HCT116 (cell line): Measurements from ENCODE around the gene RLBP1. TPM values are rescaled to one million over a fixed set of nuclear protein-coding genes. Genes with fewer than 3 reads are reported as not detected.

Experiments
- ATAC-seq: fragments of 200-7000 bp; cut with Tn5 transposase; 2 replicates; pipeline ENCODE4 v1.9.1; 2020; ENCODE audit warnings: mild to moderate bottlenecking, moderate library complexity
- BruUV-seq: library from RNA; stranded (reverse); fragments of 400-500 nt; replicated peaks from 2 replicates; lab custom pipeline; 2021; lab: Mats Ljungman, UMichigan
- CTCF ChIA-PET: fragments of 300-600 bp; sonication (Branson Sonifier 250); formaldehyde crosslinking; loops from one replicate; lab custom pipeline; 2021; ENCODE audit warnings: antibody characterized with exemption; lab: Charles Lee
- POLR2A ChIA-PET: fragments of 300-600, 350-600 bp; sonication (Branson Sonifier 250); formaldehyde crosslinking; loops from one replicate; lab custom pipeline; 2021; ENCODE audit warnings: antibody characterized with exemption; lab: Charles Lee
- RAD21 ChIA-PET, 2 experiments: fragments of 300-600 bp; sonication (Branson Sonifier 250); formaldehyde crosslinking; loops; one replicate each; lab custom pipeline; 2023; ENCODE audit warnings: low total read pairs in 2 of 2; ENCODE audit not compliant: uncharacterized antibody in 2 of 2, unreplicated experiment in 2 of 2, low non-redundant PET in 1 of 2; lab: Charles Lee
- DNase-seq: peaks from one replicate; pipeline ENCODE4 v3.0.0-alpha.2; 2010; ENCODE audit warnings: low read depth, low spot score
- H2AFZ ChIP-seq: fragments of 200-600 bp; shearing (Covaris generic), sonication (generic); 2 replicates; pipeline ENCODE4 v1.6.1; 2017; ENCODE audit warnings: low read depth, mixed run types, mixed read lengths, antibody characterized with exemption, low read length; ENCODE audit not compliant: poor library complexity, severe bottlenecking
- H3K27ac ChIP-seq: 2 replicates; pipeline ENCODE4 v1.5.1; 2012; ENCODE audit warnings: low read depth, low read length
- H3K27me3 ChIP-seq: fragments of 200-600 bp; sonication (generic); 2 replicates; pipeline ENCODE4 v1.6.1; 2016; ENCODE audit warnings: mixed run types, low read length, mixed read lengths; ENCODE audit not compliant: insufficient read depth
- H3K36me3 ChIP-seq, 2 experiments: fragments of 200-500 bp in 1 of 2; fragments of 200-600 bp in 1 of 2; sonication (Bioruptor generic) in 1 of 2; sonication (generic) in 1 of 2; 2 replicates each; pipeline versions ENCODE4 v1.5.1 to v1.6.1; 2014 to 2016; ENCODE audit warnings: low read length in 2 of 2, inconsistent platforms in 1 of 2, mixed read lengths in 1 of 2, mixed run types in 1 of 2; ENCODE audit not compliant: insufficient read depth in 2 of 2, control insufficient read depth in 1 of 2
- H3K4me1 ChIP-seq, 2 experiments: fragments of 200-600 bp in 1 of 2; sonication (generic) in 1 of 2; 2 replicates each; pipeline versions ENCODE4 v1.5.1 to v1.6.1; 2012 to 2017; ENCODE audit warnings: low read length in 2 of 2, inconsistent platforms in 1 of 2, mild to moderate bottlenecking in 1 of 2, mixed read lengths in 1 of 2, mixed run types in 1 of 2, moderate library complexity in 1 of 2; ENCODE audit not compliant: insufficient read depth in 2 of 2, control insufficient read depth in 1 of 2
- H3K4me2 ChIP-seq: fragments of 200-600 bp; sonication (generic); 2 replicates; pipeline ENCODE4 v1.6.1; 2017; ENCODE audit warnings: mixed run types, low read length, mixed read lengths
- H3K4me3 ChIP-seq, 2 experiments: fragments of 200-600 bp in 1 of 2; sonication (generic) in 1 of 2; replicated peaks in 1 of 2; 2 replicates each; pipeline ENCODE4 v1.5.1; 2011 to 2016; ENCODE audit warnings: low read length in 2 of 2, control low read depth in 1 of 2, low read depth in 1 of 2, mild to moderate bottlenecking in 1 of 2, mixed read lengths in 1 of 2, mixed run types in 1 of 2
- H3K79me2 ChIP-seq: fragments of 200-600 bp; sonication (generic); 2 replicates; pipeline ENCODE4 v1.6.1; 2017; ENCODE audit warnings: mild to moderate bottlenecking, mixed run types, low read length, moderate library complexity, mixed read lengths; ENCODE audit not compliant: insufficient read depth
- H3K9ac ChIP-seq: fragments of 200-600 bp; sonication (generic); 2 replicates; pipeline ENCODE4 v1.6.1; 2016; ENCODE audit warnings: low read length, mixed read lengths
- H3K9me2 ChIP-seq: fragments of 200-600 bp; sonication (generic), shearing (Covaris generic); 2 replicates; pipeline ENCODE4 v1.6.1; 2017; ENCODE audit warnings: mixed run types, mild to moderate bottlenecking, moderate library complexity; ENCODE audit not compliant: insufficient read depth
- H3K9me3 ChIP-seq, 2 experiments: fragments of 200-500 bp in 1 of 2; fragments of 200-600 bp in 1 of 2; sonication (Bioruptor generic) in 1 of 2; sonication (generic) in 1 of 2; 2 replicates each; pipeline ENCODE4 v1.6.1; 2014 to 2017; ENCODE audit warnings: low read length in 2 of 2, mixed read lengths in 2 of 2, inconsistent platforms in 1 of 2, low read depth in 1 of 2, mild to moderate bottlenecking in 1 of 2, mixed run types in 1 of 2, moderate library complexity in 1 of 2; ENCODE audit not compliant: control insufficient read depth in 1 of 2, insufficient read depth in 1 of 2
- H4K20me1 ChIP-seq: fragments of 200-600 bp; sonication (generic), shearing (Covaris generic); 2 replicates; pipeline ENCODE4 v1.6.1; 2017; ENCODE audit warnings: mixed run types, mild to moderate bottlenecking, moderate library complexity; ENCODE audit not compliant: insufficient read depth
- EZH2 ChIP-seq: fragments of 200-600 bp; sonication (generic); IDR thresholded peaks from 2 replicates; pipeline ENCODE4 v1.6.1; 2017; ENCODE audit warnings: antibody characterized with exemption, mixed run types
- EZH2phosphoT487 ChIP-seq: fragments of 200-600 bp; IDR thresholded peaks from 2 replicates; pipeline ENCODE4 v1.6.1; 2018; ENCODE audit warnings: antibody characterized with exemption, borderline replicate concordance
- SP1 ChIP-seq: IDR thresholded peaks from 2 replicates; pipeline ENCODE4 v1.6.1; 2012; ENCODE audit warnings: low read depth
- intact Hi-C: fragments of 100-400 bp; cut with micrococcal nuclease; formaldehyde crosslinking; loops from 2 replicates; pipeline ENCODE4 v1.10.0; 2022
- total RNA-seq: library from RNA; stranded (reverse); gene quantifications from one replicate; pipeline ENCODE4 v1.2.1, GENCODE V29; 2021; ENCODE audit not compliant: unreplicated experiment
- TF ChIP-seq, protein P1 (sequence below), 3 experiments: fragments of 200-600 bp in 1 of 3; sonication (generic) in 1 of 3; IDR thresholded peaks in 2 of 3; conservative IDR thresholded peaks in 1 of 3; 2 replicates each; pipeline ENCODE4 v1.5.1; 2012 to 2017; ENCODE audit warnings: low read depth in 2 of 3, low read length in 2 of 3, antibody characterized with exemption in 1 of 3, borderline replicate concordance in 1 of 3, control low read depth in 1 of 3, mild to moderate bottlenecking in 1 of 3, mixed read lengths in 1 of 3, mixed run types in 1 of 3, moderate library complexity in 1 of 3; ENCODE audit not compliant: insufficient read depth in 1 of 3

Gene RLBP1
- total RNA-seq, 1 experiment from 2014 or later: 0.12 TPM

DNA sequence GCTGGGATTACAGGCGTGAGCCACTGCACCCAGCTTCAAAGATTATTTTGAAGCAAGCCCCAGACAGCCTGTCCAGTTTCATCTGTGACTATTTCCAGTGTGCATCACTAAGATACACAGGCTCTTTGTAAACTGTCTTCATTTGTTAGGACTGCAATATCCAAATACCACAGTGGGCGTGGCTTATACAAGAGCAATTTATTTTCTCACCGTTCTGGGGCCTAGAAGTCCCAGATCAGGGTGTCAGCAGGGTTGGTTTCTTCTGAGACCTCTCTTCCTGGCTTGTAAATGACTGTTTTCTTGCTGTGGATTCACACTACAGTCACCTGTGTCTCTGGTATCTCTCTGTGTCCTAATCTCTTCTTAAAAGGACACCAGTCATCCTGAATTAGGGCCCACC lies 59.7 kb downstream of the RLBP1 start:
- TF ChIP-seq EZH2phosphoT487: no peak
- no peak for TF ChIP-seq SP1
- no peak for TF ChIP-seq EZH2
- TF ChIP-seq, protein P1, sequence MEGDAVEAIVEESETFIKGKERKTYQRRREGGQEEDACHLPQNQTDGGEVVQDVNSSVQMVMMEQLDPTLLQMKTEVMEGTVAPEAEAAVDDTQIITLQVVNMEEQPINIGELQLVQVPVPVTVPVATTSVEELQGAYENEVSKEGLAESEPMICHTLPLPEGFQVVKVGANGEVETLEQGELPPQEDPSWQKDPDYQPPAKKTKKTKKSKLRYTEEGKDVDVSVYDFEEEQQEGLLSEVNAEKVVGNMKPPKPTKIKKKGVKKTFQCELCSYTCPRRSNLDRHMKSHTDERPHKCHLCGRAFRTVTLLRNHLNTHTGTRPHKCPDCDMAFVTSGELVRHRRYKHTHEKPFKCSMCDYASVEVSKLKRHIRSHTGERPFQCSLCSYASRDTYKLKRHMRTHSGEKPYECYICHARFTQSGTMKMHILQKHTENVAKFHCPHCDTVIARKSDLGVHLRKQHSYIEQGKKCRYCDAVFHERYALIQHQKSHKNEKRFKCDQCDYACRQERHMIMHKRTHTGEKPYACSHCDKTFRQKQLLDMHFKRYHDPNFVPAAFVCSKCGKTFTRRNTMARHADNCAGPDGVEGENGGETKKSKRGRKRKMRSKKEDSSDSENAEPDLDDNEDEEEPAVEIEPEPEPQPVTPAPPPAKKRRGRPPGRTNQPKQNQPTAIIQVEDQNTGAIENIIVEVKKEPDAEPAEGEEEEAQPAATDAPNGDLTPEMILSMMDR (IDR thresholded peaks at IDR 0.05 in 2 of 3, conservative IDR thresholded peaks at IDR 0.05 in 1 of 3; ENCODE audit: borderline replicate concordance in 1 of 3, insufficient read depth in 1 of 3, low read depth in 2 of 3, low read length in 2 of 3): no peak
- Histone ChIP-seq H4K20me1 (no peaks in the 10 kb centered on the region), H3K9me3 (no peaks in the 10 kb centered on the region), H3K9me2 (no peaks in the 10 kb centered on the region), H3K4me1 (peaks cover 5 to 13% of the 10 kb centered on the region in 2 experiments; a peak in 3 of 4 replicates), H3K79me2 (no peaks in the 10 kb centered on the region), H2AFZ (no peak overlapping the region), H3K4me3 (no peak overlapping the region), H3K27ac (no peak overlapping the region), H3K4me2 (no peak overlapping the region), H3K36me3 (no peaks in the 10 kb centered on the region), H3K27me3 (no peaks in the 10 kb centered on the region), H3K9ac (no peak overlapping the region)
- DNase-seq: no peak
- ChIA-PET RAD21 (no interaction called here), POLR2A (no interaction called here), CTCF (interaction anchor here (3.3 kb wide), 1 partner anchor 10 kb away, joined by 14 read pairs; no protein-coding TSS in a partner anchor)
- intact Hi-C loops: no loop called here
- ATAC-seq: no peak
- no TSS peak for BruUV-seq

Other genes starting within 250 kb of the RLBP1 start
- gene ABHD2, start 133.1 kb downstream of the RLBP1 start, total RNA-seq: 40.8 TPM
- gene FANCI, start 22.4 kb upstream of the RLBP1 start, total RNA-seq: 112 TPM
- 72.7 TPM for gene POLG, start 113.2 kb upstream of the RLBP1 start, total RNA-seq